RKO (cell line): ENCODE results near the gene CUBN.

Source experiments
- DNase-seq: peaks from one replicate; pipeline ENCODE4 v3.0.0-alpha.2; 2016; ENCODE audit warnings: low spot score

The CUBN gene

GRCh38 chr10:16787361-16787791 is 342.2 kb downstream of the CUBN start:
- DNase-seq: no peak

GRCh38 chr10:16780338-16780880 is 349.2 kb downstream of the CUBN start:
- DNase-seq: no peak

GRCh38 chr10:16779384-16779915 is 350.2 kb downstream of the CUBN start:
- DNase-seq: no peak

GRCh38 chr10:16777473-16778370 is 351.9 kb downstream of the CUBN start:
- peak; percentile 79 for DNase-seq

- DNase-seq: no peak
These were observed 352.7 kb downstream of the CUBN start for GRCh38 chr10:16776896-16777295.
